Neural progenitor cell (in vitro differentiated cells): ENCODE data around the gene DNAJC3.

Source experiments
- CTCF ChIP-seq: fragments of 200-600 bp; sonication (generic); IDR thresholded peaks from 2 replicates; pipeline ENCODE4 v1.5.1; 2017; ENCODE audit warnings: antibody characterized with exemption, mild to moderate bottlenecking
- EZH2 ChIP-seq: fragments of 200-600 bp; sonication (generic); IDR thresholded peaks from 2 replicates; pipeline ENCODE4 v1.6.1; 2017; ENCODE audit warnings: antibody characterized with exemption, mild to moderate bottlenecking, moderate library complexity
- EZH2phosphoT487 ChIP-seq: fragments of 200-600 bp; sonication (generic); IDR thresholded peaks from 2 replicates; pipeline ENCODE4 v1.6.1; 2017; ENCODE audit warnings: antibody characterized with exemption

- TF ChIP-seq CTCF (no peak), EZH2 (no peak), EZH2phosphoT487 (no peak)
Observed at GRCh38 chr13:95740979-95741320, 64.0 kb downstream of the DNAJC3 start.
